HG03354 (cell line): ENCODE data around the gene FMR1.

ENCODE experiments used
- ATAC-seq: cut with Tn5 transposase; IDR thresholded peaks from one replicate; pipeline ENCODE4 v1.9.1; 2021; ENCODE audit warnings: mild to moderate bottlenecking; ENCODE audit not compliant: unreplicated experiment, poor library complexity, severe bottlenecking

FMR1 gene

DNA sequence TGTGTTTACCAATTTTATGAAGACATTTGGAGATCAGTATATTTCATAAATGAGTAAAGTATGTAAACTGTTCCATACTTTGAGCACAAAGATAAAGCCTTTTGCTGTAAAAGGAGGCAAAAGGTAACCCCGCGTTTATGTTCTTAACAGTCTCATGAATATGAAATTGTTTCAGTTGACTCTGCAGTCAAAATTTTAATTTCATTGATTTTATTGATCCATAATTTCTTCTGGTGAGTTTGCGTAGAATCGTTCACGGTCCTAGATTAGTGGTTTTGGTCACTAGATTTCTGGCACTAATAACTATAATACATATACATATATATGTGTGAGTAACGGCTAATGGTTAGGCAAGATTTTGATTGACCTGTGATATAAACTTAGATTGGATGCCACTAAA lies 1.9 kb downstream of the FMR1 start:
- no peak for ATAC-seq

- no peak for ATAC-seq
Measured at GRCh38 chrX:147914591-147914990, 2.9 kb downstream of the FMR1 start.

DNA sequence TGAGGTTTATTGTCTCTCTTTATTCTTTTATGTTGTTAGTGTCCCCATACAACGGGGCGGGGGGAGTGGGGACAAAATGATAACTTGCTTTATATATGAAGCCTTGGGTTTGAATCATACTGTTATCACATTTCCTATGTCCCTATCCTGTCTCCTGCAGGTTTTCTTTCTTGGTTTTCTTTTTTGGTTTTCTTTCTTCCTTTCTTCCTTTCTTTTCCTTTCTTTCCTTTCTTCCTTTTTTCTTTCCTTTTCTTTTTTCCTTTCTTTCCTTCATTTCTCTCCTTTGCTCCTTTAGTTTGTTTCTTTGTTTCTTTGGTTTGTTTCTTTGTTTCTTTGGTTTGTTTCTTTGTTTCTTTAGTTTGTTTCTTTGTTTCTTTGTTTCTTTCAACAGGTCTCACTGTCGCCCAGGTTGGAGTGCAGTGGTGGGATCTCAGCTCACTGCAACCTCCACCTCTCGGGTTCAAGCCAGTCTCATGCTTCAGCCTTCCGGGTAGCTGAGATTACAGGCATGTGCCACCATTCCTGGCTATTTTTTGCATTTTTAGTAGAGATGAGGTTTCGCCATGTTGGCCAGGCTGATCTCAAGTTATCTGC lies 4.8 kb downstream of the FMR1 start:
- ATAC-seq, result no peak

DNA sequence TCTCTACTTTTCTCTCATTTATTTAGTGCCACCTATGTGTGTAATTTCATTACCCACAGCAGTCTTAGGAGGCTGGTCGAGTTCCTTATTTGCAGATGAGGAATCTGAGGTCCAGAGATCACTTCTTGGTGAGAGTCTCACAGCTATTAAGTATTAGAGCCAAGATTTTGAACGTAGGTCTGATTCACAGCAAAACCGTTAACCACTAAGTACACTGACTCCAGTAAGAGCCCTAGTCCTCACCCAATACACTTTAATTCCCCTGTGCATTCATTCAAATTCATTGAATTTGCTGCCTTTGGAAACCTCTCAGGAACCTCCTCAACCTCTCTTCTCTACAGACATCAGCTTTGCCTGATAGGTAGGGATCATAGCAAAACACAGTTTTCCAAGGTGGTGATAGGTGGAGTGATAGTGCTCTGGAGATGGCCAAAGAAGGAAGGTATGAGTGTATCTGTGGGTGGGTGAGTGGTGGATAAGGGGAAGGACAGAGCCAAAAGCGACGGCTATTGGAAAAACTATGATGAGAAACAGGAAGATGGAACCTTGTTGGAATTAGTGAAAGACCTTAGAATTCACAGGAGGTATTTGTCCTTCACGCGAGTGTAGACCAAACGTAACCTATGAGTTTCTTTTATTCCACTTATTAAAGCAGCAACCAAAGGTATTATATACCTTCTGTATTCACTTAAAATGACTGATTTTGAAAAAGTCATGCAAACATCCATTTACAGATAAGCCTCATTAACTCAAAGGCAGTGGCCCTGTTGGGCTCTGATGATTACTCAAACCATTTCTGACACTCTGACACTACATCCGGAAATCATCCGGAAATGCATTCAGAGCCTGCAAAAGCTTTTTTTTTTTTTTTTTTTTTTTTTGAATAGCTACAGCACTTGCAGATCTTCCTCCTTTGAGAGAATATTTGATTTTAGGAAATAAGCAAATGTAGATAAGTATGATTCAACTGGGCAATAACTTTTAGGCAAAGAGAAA lies 6.3 kb downstream of the FMR1 start:
- ATAC-seq, result peak; percentile 93

GRCh38 chrX:147920161-147920666 lies 8.5 kb downstream of the FMR1 start:
- no peak for ATAC-seq

GRCh38 chrX:147923605-147924004 lies 11.9 kb downstream of the FMR1 start:
- no peak for ATAC-seq

- no peak for ATAC-seq
Measured at GRCh38 chrX:147927256-147927655, 15.5 kb downstream of the FMR1 start.

DNA sequence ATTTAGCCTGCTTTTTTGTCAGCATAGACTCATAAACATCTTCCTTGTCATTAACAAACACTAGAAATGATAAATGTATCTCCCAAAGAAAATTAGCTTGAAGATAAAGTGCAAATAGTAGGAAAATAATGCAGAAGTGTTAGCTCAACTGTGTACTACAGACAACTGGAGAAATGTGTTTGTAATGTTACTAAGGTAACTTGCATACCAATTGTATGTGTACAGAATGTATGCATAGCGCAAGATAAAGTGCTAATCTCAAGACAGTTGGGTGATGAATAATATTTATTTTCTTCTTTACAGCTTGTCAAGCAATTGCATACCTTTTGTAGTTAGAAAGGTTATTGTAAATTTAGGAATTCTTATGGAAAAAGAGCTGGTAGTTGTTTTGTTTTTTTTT lies 22.1 kb downstream of the FMR1 start:
- ATAC-seq, result no peak

- no peak for ATAC-seq
Measured at GRCh38 chrX:147935156-147935758, 23.5 kb downstream of the FMR1 start.

- ATAC-seq, result no peak
Measured at GRCh38 chrX:147945286-147945685, 33.6 kb downstream of the FMR1 start.

- no peak for ATAC-seq
Measured at GRCh38 chrX:147948531-147948930, 36.8 kb downstream of the FMR1 start.

GRCh38 chrX:147950352-147950751 lies 38.6 kb downstream of the FMR1 start:
- ATAC-seq, result no peak

DNA sequence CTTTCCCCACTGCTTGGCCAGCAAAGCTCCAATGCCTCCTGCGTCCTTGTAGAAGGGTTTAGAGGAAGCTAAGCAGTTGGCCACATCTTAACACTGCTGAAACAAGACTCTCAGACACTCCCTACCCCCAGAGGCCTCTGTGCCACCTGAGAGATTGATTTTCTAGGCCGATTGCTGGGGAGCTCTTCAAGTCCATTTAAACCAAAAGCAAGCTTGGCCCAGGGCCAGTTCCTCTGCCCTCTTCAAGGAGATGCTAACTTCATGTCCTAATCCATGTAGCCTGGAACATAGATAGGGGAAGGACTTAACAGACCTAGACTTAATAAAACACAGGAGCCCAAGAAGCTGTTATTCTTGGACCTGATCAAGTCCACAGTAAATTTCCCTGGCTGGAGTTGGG lies 42.3 kb downstream of the FMR1 start:
- no peak for ATAC-seq

GRCh38 chrX:147957291-147957690 lies 45.6 kb downstream of the FMR1 start:
- no peak for ATAC-seq

- no peak for ATAC-seq
Measured at GRCh38 chrX:147958291-147958690, 46.6 kb downstream of the FMR1 start.

DNA sequence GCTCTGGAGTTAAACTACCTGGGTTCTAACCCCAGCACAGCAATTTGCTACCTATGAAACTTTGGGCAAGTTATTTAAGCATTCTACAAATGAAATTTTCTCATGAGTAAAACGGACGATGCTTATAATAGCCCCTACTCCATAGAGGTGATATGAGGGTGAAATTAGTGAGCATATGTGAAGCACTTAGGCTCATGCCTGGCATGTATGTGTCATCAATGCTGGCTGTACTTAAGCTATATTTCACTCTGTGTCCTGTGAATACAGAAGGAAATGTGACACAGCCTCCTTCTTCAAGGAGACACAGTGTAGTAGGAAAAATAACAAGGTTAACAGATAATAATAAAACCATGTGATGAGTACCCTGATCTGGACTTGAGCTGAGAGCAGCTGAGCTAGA lies 49.0 kb downstream of the FMR1 start:
- ATAC-seq, result no peak

DNA sequence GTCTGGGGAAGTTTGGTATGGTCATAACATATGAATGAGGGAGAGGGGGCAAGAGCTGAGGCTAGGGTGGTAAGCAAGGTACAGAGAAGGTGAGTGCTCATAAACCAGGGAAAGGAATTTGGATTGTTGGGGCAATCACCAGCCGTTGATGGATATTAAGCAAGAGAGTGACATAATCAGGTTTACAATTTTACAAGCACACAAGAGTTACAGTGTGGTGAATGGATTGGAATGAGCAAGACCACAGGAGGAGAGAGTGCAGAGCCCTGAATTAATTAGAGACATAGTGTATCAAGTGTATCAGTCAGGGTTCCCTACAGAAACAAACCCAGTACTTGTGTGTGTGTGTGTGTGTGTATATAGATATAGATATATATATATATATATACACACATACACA lies 50.8 kb downstream of the FMR1 start:
- ATAC-seq, result no peak

DNA sequence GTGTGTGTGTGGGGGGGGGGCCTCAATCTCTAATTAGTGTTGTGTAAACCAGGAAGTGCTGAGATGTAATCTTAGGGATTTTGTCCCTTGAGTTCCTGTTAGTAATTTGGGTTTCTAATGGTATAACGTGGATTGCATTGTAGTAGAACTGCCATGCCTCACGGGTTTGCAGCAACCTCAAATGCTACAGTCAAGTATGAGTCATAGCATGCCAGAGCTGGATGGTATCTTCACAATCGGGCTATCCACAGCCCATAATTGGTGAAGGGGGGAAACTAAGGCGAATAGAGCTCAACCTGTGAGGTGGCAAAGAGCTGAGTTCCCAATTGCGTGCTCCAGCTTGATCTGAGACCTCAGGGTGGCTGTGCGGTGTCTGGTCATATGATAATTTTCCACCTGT lies 67.2 kb downstream of the FMR1 start:
- ATAC-seq, result no peak

- no peak for ATAC-seq
Measured at GRCh38 chrX:147981038-147981752, 69.5 kb downstream of the FMR1 start, which contains the start of gene FMR1NB. FMR1NB (plus strand) TSS chrX:147981337; CDS start chrX:147981403, 66 bp downstream.
